NCI-H82 (cell line): Measurements from ENCODE around the gene KIF14.
"Not testable (repeated sequence)": the region's sequence is repeated elsewhere in the genome, so short reads cannot be mapped to it uniquely, and the experiment has no call there.

Source experiments
- DNase-seq: peaks from one replicate; lab custom pipeline; 2025; lab: John Stamatoyannopoulos, UW

Gene KIF14

DNA sequence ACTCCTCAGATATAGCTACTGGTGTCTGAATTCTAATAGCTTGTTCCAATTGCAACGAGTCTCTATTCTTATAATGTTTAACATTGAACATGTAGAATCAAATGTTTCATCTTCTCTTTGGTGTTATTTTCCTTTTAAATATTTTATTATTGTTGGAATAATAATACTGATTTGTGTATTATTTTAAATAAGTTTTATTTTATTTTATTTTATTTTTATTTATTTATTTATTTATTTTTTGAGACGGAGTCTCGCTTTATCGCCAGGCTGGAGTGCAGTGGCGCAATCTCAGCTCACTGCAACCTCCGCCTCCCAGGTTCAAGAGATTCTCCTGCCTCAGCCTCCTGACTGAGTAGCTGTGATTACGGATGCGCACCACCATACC lies 10.0 kb upstream of the KIF14 start:
- not testable (repeated sequence) for DNase-seq

DNA sequence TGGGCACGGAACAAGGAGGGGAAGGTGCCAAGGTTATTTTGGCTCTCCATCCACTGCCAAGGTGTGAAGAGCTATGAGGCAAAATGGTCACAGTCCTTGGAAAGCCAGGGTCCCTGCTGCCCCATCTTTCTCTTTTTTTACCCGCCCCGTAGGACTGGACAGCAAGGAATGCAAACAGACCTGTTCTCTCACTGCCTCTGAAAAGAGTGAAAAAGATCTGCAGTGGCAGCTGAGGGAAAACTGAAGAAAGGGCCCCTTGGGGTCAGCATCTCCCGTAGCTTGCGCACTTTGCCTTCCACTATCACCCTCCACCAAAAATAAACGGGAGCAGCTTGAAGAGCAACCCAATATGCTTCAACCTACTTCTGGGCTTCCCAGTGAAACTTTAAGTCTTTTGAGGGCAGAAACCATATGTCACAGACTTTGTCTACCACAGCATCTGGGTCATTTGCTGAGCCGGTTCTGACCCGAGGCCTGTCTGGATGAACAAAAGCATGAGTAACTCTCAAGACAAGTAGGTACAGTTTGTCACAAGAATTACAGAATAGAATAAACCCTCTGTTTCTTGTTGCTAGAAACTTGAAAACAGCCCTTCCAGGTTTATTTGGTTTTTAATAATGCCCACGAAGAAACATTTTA lies 9.4 kb upstream of the KIF14 start:
- no peak for DNase-seq

DNA sequence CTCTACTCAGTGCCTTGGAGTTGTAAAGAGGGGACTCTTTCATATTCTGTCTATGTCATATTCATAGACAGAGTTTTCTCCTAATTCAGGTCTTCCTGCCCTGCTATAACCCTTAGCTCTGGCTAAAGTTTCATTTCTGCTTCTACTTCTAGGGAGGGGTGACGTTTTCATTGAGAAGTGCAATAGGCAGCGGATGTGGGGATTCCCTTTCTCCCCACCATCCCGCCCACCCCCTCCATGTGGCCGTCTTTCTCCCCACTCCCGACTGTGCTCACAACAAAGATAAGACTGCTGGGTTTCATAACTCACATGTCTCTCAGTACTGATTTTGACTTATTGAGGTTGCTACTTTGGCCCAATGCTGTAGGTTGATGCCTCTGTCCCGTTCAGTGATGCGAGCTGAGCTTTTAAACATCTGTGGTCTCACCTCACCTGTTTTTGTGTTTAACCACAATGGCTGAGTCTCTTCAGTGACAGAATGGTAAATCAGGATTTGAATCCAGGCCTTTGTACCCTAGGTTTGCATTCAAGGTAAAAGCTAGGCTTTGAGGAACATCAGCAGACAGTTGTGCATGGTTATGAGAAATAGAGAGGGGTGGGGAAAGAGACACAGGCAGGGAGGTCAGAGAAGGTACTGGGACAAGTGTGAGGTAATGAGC lies 7.8 kb upstream of the KIF14 start:
- DNase-seq = no peak

DNA sequence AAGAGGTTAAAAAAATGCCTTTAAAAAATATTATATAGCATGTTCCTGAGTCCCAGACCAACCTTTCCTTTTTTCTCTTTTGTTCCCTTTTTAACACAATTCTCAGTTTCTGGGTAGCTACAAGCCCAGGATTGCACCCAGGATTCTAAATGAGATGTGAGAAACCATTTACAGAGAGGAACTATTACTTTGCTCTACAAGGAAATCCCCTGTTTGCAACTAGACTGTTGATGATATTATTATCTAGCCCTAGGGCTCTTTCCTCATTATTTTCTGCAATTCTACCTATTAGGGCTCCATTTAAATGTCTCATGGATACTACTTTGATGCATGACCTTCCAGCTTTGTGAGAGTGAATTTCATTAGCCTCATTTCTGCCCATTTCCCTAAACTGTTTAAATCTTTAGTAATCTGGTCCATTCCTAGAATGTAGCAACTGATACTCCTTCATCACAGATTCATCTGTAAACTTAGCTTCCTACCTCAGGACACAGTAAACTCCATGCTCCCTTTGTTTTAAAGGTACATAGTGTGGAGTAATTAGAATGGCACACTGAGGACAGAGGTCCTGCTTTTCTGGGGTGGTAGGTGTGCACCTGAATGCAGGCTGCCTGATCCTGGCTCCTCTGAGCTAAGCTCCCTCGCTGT lies 7.1 kb upstream of the KIF14 start:
- no peak for DNase-seq

DNA sequence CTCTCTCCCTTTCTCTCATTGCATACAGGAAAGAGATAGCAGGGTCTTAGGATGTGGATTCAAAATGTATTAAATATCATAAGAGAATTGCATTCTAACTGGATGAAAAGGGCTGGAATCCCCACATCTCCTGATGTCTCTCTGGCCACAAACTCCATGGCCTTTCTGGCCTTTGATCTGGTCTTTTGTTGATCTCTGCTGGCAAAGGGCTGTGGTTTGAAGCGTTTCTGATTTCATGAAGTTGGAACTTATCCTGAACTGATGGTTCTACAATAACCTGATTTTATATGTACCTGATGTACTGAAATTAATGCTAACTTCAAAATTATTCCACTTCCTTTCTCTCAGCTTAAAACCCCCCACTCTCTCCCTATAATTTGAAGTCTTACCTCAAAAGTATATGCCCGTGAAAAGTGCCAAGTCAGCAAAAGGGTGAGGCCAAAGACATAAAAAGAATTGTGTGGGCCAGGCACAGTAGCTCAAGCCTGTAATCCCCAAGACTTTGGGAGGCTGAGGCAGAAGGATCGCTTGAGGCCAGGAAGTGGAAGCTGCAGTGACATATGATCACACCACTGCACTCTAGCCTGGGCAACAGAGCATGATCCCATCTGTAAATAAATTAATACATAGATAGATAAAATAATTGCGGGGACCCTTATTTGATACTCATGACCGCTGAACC lies 6.4 kb upstream of the KIF14 start:
- no peak for DNase-seq

DNA sequence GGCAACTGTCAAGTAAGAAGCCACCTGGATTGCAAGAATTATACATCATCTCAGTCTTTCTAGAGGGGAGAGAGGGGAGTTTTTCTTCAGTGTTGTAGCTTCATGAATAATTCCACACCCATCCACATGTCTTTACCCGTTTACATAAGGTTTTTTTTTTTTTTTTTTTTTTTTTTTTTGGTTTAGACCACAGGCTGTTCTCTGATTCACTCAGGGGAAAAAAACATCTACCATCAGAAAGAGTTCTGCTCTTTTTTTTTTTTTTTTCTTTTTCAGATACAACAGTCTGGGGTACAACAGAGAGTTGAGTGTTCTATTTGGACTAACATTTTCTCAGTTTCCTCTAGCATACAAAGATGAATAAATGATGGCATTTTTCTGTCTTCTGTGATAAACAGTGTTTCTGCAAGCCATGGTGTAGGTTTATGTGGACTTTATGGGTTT lies 4.9 kb upstream of the KIF14 start:
- peak; percentile 8 for DNase-seq

DNA sequence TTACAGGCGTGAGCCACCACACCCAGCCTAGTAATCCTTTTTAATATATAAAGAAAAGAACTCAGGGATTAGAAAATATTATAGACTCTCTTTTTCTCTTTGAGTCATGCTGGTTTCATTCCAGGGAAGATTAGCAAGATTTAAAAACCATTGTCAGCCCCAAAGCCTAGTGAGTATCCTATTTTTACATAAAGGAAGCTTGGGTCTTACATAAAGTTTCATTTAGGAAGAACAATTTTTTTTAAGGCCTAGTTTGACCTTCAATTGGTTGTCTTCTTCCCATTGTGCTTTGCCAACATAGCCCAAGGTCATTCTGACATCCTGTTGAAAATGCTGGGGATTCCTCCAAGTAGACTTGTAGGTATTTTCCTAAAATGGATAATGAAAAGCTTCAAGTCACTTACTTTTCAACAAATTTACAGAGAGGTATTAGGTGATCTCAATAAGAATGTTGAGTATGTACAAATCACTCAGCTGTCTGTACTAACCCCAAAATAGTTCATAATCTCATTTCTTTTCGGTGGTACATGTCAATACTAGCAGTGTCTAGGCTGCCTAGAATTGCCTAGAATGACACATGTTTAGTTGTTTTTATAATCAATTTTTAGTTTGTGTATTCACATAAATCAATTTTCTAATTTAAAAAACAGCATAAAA lies 4.3 kb upstream of the KIF14 start:
- DNase-seq = no peak

DNA sequence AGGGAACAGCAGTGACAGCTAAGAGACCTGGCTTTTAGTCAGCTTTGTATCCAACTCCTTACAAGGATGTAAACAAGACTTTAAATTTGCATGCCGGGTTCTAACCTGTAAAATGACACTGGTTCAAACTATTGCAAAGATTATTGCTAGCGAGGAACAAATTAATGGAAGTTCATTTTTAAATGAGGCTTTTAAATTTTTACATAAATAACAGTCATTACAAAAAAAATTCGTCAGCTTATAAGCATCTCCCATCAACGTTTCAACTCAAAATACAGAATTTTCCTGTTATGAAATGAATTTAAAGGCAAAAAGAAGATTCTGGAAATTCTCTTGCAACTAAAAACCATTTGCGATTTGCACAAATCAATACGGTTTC lies 668 bp downstream of the KIF14 start:
- DNase-seq = no peak

DNA sequence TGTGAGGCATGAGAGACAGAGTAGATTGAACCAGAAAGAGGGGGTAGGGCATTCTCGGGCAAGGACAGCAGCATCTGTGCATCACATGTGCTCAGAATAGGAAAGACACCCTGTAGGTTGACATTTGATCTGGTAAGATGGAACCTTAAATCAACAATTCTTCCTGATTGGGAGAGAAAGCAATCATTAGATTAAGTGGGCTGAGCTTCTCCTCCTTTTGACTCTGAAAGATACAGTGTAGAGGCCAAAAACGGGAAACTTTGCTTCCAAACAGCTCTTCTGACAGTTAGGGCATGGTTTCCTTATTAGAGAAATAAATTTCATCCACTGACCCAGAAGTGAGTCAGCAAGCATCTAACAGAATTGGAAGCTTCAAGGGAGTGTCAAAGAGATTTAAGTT lies 9.7 kb downstream of the KIF14 start:
- DNase-seq = peak; percentile 46

DNA sequence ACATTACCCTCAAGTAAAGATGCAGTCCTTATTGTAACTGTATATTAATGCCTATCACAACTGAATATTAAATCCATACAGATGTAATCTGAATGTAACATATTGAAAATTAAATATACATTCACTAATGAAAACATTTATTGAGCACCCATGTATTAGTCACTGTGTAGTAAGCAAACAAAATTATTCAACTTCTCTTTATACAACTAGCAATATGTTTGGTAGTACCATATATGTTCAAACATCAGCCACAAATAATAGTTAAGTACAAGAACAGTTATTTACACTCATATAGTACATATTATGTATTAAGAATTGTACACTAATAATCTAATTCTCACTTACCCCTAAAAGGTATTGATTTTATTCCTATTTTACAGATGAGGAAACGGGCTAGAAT lies 17.9 kb downstream of the KIF14 start:
- no peak for DNase-seq

DNA sequence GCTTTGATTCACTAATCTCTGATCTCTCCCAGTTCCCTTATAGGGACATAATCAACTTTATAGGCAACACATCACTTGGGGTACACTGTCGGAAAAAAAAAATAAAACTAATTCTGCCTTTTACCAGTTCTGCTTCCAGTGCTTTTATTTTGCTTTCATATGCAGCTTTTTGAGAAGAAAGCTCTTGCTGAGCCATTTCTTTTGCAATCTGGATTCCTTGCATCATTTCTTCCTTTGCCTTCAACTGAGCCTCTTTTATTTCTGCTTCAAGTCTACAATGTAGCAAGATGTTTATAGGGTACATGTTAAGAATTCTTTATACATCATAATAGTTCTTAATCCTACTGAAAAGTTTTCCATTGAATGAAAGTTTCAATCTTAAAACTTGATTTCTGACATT lies 30.6 kb downstream of the KIF14 start:
- no peak for DNase-seq

DNA sequence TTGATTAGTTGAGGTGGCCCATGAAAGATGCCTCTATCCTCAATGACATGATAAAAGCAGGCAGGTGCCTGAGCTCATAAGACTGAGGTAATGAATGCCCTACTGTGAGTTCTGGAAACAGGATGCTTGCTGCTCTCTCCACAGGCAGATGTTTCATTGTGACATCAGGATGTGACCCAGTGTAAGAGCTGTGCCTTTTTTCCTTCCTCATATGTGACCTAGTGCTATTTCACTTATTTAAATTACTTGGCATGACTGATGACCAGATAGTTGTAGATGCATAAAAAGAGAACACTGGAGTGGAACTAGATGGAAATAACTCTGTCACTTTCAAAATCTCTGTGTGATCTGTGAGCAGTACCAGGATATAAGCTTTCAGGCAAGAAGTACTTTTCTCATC lies 31.9 kb downstream of the KIF14 start:
- no peak for DNase-seq

DNA sequence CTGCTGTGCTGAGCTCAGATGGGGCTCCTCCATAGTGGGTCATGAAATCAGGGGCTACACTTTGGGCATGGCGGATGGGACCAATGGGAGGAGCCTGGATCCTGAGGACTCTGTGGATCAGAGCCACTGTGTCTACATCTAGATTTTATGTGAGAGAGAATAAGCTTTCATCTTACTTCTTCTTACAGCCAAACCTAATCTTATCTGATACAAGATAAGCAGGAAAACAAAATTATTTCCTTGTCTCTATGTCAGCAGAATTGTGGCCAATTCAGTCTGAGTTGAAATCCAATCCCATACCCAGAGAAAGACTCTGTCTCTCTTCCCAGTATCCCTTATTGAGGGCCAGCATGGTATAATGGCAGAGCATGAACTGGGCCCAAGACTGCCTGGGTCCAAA lies 56.2 kb downstream of the KIF14 start:
- no peak for DNase-seq

DNA sequence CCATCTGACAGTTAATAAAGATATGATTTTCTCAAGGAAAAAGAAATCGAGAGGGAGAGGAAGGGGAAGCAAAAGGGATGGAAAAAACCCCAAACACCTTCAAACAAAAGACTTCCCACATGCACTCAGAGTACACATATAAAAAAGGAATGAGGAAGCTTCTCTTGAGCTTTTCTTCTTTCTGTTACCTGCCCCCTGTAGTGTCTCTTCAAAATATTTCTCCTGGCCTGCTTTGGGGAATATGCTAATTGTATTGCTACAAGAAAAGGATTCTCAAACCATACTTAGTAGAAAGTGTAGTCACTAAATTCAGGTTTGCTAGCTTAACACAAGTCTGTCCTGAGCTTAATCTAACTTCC lies 58.7 kb downstream of the KIF14 start:
- no peak for DNase-seq

DNA sequence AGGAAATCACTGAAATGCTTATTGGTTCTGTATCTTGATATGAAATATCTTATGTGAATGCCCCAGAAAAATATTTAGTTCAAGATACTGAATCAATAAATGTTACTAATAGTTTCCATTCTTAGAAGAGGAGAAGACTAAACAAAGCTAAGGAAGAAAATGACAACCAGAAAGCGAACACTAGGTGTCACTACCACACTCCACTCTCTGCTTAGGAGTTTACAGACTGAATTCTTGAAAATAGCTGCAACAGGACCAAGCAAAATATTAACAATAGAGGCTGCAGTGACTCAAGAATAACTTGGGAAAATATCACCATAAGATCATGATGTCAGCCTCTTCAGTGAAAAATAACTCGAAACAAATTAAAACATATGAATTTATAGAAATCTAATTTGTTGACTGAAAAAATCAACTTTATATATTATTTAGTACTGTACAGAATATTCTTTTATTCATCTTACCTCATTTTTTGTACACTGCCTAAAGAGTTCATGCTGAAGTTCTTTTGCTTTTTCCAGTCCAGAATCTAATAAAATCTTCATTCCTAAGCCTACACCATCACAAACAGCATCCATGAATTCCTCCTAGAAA lies 61.6 kb downstream of the KIF14 start:
- DNase-seq = peak; percentile 65

DNA sequence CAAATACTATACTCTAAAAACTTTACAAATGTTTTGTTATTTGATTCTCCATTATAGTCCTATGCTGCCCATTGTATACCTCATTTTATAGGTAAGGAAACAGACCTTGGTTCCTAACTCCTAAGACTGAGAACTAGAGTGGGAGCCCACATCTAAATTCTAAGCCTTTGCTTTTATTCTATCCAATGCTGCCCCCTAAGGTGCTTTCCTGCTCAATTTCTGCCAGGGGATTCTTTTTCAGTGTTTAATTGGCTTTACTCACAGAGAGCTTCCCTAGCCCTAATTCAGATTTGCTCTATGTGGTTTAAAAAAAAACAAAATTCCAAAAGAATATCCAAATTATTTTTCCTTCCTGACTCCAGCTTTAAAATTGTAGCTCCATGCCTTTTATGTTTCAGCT lies 64.5 kb downstream of the KIF14 start:
- DNase-seq = peak; percentile 81

DNA sequence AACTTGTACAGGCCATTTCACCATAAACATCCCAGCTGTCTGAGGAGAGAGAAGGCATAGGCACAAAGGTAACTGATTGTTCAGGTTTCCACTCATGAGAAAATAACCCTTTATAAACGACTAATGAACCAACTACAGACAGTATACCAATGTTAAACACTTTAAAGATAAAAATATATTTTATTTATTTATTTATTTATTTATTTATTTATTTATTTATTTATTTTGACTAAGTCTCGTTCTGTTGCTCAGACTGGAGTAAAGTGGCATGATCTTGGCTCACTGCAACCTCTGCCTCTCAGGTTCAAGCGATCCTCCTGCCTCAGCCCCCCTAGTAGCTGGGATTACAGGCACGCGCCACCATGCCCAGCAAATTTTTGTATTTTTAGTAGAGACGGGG lies 67.8 kb downstream of the KIF14 start:
- DNase-seq = not testable (repeated sequence)

DNA sequence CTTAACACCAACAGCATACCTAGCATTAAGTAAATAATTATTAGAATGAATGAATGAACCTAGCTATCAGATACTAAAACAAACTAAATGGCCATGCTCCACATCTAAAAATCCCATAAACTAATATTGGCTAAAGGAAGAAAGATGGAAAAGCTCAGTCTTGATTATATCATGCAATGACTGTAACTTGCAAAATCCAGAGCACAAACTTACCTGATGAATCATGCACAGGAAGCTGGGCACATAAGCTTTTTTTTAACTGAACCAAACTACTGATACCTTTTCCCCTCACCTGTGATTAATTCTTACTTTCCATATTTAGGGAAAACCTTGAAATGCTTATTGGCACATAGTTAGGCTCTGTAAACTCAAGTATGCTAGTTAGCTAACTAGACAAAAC lies 70.2 kb downstream of the KIF14 start:
- DNase-seq = no peak

DNA sequence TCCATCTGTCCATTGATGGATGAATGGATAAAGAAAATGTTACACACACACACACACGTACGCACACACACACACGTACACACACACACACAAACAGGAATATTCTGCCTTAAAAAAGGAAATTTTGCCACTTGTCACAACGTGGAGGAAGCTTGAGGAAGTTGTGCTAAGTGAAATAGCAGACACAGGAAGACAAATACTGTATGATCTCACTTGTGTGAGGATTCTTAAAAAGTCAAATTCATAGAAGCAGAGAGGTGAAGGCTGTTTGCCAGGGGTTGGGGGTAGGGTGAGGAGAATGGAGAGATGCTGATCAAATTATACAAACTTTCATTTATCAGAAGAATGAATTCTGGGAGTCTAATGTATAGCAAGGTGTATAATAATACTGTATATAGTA lies 73.2 kb downstream of the KIF14 start:
- DNase-seq = no peak

DNA sequence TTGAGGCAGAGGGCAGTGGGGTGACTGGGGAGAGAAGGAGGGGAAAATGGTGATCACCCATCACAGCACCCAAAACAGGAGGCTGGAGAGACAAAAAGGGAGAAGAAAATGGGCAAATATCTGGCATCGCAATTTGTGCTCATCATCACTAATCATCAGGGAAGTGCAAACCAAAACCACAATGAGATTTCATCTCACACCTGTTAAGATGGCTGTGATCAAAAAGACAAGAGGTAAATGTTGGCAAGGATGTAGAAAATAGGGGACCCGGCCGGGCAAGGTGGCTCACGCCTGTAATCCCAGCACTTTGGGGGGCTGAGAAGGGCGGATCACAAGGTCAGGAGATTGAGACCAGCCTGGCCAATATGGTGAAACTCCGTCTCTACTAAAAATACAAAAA lies 74.0 kb downstream of the KIF14 start:
- no peak for DNase-seq

DNA sequence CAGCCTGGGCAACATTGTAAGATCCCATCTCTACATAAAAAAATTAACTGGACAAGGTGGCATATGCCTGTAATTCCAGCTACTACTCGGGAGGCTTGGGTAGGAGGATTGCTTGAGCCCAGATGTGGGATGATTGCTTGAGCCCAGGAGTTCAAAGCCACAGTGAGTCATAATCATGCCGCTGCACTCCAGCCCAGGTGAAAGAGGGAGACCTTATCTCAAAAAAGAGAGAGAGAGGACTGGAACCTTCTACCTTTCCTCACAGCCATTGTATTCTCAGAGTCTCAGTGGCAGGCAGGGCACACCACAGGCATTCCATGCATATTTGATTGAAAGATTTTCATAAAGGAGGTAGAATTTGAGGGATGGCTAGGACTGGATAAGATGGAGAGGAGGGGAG lies 78.4 kb downstream of the KIF14 start:
- DNase-seq = no peak

DNA sequence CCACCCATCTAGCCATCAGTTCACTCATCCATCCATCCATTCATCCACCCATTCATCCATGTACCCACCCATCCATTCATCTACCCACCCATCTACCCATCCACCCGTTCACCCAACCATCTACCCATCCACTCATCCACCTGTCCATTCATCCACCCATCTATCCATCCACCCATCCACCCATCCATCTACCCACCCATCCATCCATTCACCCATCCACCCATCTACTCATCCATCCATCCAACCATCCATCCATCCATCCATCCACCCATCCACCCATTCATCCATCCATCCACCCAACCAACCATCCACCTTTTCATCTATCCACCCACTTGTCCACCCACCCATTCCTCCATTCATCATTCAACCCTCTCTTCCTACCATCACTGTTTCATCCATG lies 80.3 kb downstream of the KIF14 start:
- no peak for DNase-seq
